PC-3 (cell line): ENCODE results near the gene ZCCHC4. TPM values are rescaled to one million over a fixed set of nuclear protein-coding genes. Genes with fewer than 3 reads are reported as not detected.
A peak's percentile ranks its signal among the peaks of the same experiment; 100 is the strongest.

Experiments used
- ATAC-seq: fragments of 200-7000 bp; cut with Tn5 transposase; 2 replicates; pipeline ENCODE4 v1.9.1; 2020; ENCODE audit warnings: mild to moderate bottlenecking, moderate library complexity
- BruUV-seq: library from RNA; stranded (reverse); fragments of 400-500 nt; replicated peaks from 2 replicates; lab custom pipeline; 2021; lab: Mats Ljungman, UMichigan
- CTCF ChIA-PET: fragments of 300-600 bp; sonication (Branson Sonifier 250); formaldehyde crosslinking; loops from one replicate; lab custom pipeline; 2022; ENCODE audit warnings: antibody characterized with exemption; lab: Charles Lee
- POLR2A ChIA-PET: fragments of 300-600 bp; sonication (Branson Sonifier 250); formaldehyde crosslinking; loops from one replicate; lab custom pipeline; 2022; ENCODE audit warnings: antibody characterized with exemption; ENCODE audit not compliant: unreplicated experiment; lab: Charles Lee
- DNase-seq: peaks from one replicate; pipeline ENCODE4 v3.0.0-alpha.2; 2015
- H2AFZ ChIP-seq: fragments of 300-600 bp; sonication (generic); 2 replicates; pipeline ENCODE4 v1.6.0; 2016; ENCODE audit warnings: antibody characterized with exemption, low read length
- H3F3A ChIP-seq: fragments of 300-600 bp; sonication (generic); one replicate; pipeline ENCODE4 v1.6.0; 2017; ENCODE audit warnings: antibody characterized with exemption, low read length, control low read depth, mild to moderate bottlenecking; ENCODE audit not compliant: unreplicated experiment
- H3K27ac ChIP-seq: fragments of 300-600 bp; sonication (generic); 2 replicates; pipeline ENCODE4 v1.5.1; 2016; ENCODE audit warnings: mild to moderate bottlenecking, low read length
- H3K27me3 ChIP-seq: fragments of 300-600 bp; sonication (generic); 2 replicates; pipeline ENCODE4 v1.6.1; 2016; ENCODE audit warnings: low read length, mixed read lengths
- H3K36me3 ChIP-seq: fragments of 300-600 bp; sonication (generic); 2 replicates; pipeline ENCODE4 v1.6.1; 2016; ENCODE audit warnings: low read depth, mixed run types, low read length, mixed read lengths
- H3K4me1 ChIP-seq: fragments of 300-600 bp; sonication (generic); 2 replicates; pipeline ENCODE4 v1.5.1; 2016; ENCODE audit warnings: low read length; ENCODE audit not compliant: insufficient read depth
- H3K4me2 ChIP-seq: fragments of 300-600 bp; sonication (generic); 2 replicates; pipeline ENCODE4 v1.6.0; 2016; ENCODE audit warnings: low read length
- H3K4me3 ChIP-seq: fragments of 300-600 bp; sonication (generic); 2 replicates; pipeline ENCODE4 v1.5.1; 2016; ENCODE audit warnings: mild to moderate bottlenecking, low read length, mixed read lengths
- H3K79me2 ChIP-seq: fragments of 300-600 bp; sonication (generic); 2 replicates; pipeline ENCODE4 v1.6.1; 2017; ENCODE audit warnings: low read length, mixed read lengths
- H3K9ac ChIP-seq: fragments of 300-600 bp; sonication (generic); 2 replicates; pipeline ENCODE4 v1.6.0; 2016; ENCODE audit warnings: mild to moderate bottlenecking, low read length
- H3K9me2 ChIP-seq: fragments of 300-600 bp; sonication (generic); replicated peaks from 2 replicates; pipeline ENCODE4 v1.6.1; 2016; ENCODE audit warnings: mixed run types, low read length, mixed read lengths
- H3K9me3 ChIP-seq: fragments of 300-600 bp; sonication (generic); 2 replicates; pipeline ENCODE4 v1.6.1; 2016; ENCODE audit warnings: low read length, mixed read lengths
- H4K20me1 ChIP-seq: fragments of 300-600 bp; sonication (generic); 2 replicates; pipeline ENCODE4 v1.6.1; 2016; ENCODE audit warnings: low read length, mixed read lengths
- EZH2 ChIP-seq: fragments of 300-600 bp; sonication (generic); IDR thresholded peaks from one replicate; pipeline ENCODE4 v1.6.1; 2017; ENCODE audit warnings: antibody characterized with exemption, mild to moderate bottlenecking, low read length; ENCODE audit not compliant: unreplicated experiment
- EZH2phosphoT487 ChIP-seq: fragments of 300-600 bp; sonication (generic); IDR thresholded peaks from 2 replicates; pipeline ENCODE4 v1.6.1; 2018; ENCODE audit warnings: mild to moderate bottlenecking, antibody characterized with exemption, low read length, borderline replicate concordance
- intact Hi-C: fragments of 100-400 bp; cut with micrococcal nuclease; formaldehyde crosslinking; loops from 2 replicates; pipeline ENCODE4 v1.9.0; 2023
- total RNA-seq: library from RNA; depleted of rRNA; stranded (reverse); fragments of >200 nt; gene quantifications from 2 replicates; pipeline ENCODE4 v1.2.3, GENCODE V29; 2014
- TF ChIP-seq, protein P1 (sequence below): fragments of 300-600 bp; sonication (generic); conservative IDR thresholded peaks from 2 replicates; pipeline ENCODE4 v1.5.1; 2017; ENCODE audit warnings: antibody characterized with exemption, low read depth, mild to moderate bottlenecking, low read length

The ZCCHC4 gene
- total RNA-seq, 1 experiment from 2014 or later, result 6.8 TPM

DNA sequence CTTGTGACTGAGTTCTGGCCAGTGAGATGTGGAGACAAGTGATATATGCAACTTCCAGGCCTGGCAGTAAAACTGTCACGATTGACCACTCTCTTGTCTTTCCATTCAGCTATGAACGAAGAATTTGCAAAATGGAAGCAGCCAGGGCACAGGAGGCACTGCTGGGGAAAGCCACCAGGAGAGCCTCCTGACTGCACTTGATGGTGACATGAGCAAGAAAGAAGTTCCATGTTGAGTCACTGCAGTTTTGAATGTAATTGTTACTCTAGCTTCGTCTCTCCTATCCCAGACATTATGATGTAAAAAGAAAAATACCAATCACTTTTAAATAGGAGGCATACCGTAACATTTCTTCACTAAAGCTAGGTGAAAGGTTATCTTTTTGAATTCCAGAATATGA lies 32.4 kb upstream of the ZCCHC4 start:
- no peak overlapping the region for H3K4me2 ChIP-seq
- no peaks in the 10 kb centered on the region for H3K36me3 ChIP-seq
- no peaks in the 10 kb centered on the region for H3F3A ChIP-seq
- no peaks in the 10 kb centered on the region for H3K27me3 ChIP-seq
- peaks cover 23% of the 10 kb centered on the region for H3K4me1 ChIP-seq
- H3K9me3 ChIP-seq, result no peaks in the 10 kb centered on the region
- ChIA-PET CTCF (no interaction called here), POLR2A (no interaction called here)
- no TSS peak for BruUV-seq
- no peak overlapping the region for H3K4me3 ChIP-seq
- H3K27ac ChIP-seq, result no peak overlapping the region
- H3K9me2 ChIP-seq, result no peaks in the 10 kb centered on the region
- H2AFZ ChIP-seq, result no peak overlapping the region
- no peaks in the 10 kb centered on the region for H3K79me2 ChIP-seq
- H4K20me1 ChIP-seq, result no peaks in the 10 kb centered on the region
- TF ChIP-seq EZH2phosphoT487, result no peak
- TF ChIP-seq EZH2, result no peak
- TF ChIP-seq, protein P1, sequence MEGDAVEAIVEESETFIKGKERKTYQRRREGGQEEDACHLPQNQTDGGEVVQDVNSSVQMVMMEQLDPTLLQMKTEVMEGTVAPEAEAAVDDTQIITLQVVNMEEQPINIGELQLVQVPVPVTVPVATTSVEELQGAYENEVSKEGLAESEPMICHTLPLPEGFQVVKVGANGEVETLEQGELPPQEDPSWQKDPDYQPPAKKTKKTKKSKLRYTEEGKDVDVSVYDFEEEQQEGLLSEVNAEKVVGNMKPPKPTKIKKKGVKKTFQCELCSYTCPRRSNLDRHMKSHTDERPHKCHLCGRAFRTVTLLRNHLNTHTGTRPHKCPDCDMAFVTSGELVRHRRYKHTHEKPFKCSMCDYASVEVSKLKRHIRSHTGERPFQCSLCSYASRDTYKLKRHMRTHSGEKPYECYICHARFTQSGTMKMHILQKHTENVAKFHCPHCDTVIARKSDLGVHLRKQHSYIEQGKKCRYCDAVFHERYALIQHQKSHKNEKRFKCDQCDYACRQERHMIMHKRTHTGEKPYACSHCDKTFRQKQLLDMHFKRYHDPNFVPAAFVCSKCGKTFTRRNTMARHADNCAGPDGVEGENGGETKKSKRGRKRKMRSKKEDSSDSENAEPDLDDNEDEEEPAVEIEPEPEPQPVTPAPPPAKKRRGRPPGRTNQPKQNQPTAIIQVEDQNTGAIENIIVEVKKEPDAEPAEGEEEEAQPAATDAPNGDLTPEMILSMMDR, result no peak
- intact Hi-C loops, result no loop called here
- DNase-seq, result no peak
- H3K9ac ChIP-seq, result no peak overlapping the region
- no peak for ATAC-seq

DNA sequence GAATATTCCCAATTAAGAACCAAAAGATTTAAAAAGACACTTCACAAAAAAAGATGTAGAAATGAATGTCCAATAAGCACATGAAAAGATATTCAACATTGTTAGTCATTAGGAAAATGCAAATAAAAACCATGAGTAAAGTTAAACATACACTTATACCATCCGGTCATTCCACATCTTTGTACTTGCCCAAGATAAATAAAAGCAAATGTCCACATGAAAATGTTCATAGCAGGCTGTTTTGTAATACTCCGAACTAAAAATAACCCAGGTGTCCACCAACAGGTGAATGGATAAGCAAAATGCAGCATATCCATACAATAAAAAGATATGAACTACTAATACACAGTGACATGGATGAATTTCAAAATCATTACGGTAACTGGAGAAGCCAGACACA lies 28.6 kb upstream of the ZCCHC4 start:
- CTCF ChIA-PET, result interaction anchor here (0.7 to 1.3 kb wide), 2 partner anchors 16 to 29 kb away, joined by 3 to 8 read pairs; partner anchors contain the start of gene ZCCHC4
- BruUV-seq, result no TSS peak
- peak overlapping the region; percentile 68 for H3K4me2 ChIP-seq

More for the DNA sequence above, 28.6 kb upstream of the ZCCHC4 start:
- intact Hi-C loops, result loop anchor here (1.0 kb wide), 1 partner anchor 28 kb away; the partner anchor contains the start of gene ZCCHC4
- Histone ChIP-seq H2AFZ (0 out of 2 replicates have a peak overlapping the region, but pooled peaks have one; percentile 28), H3K9me3 (no peaks in the 10 kb centered on the region), H4K20me1 (no peaks in the 10 kb centered on the region), H3K9me2 (no peaks in the 10 kb centered on the region), H3K27me3 (no peaks in the 10 kb centered on the region), H3K4me3 (no peak overlapping the region), H3K4me1 (peaks cover 23% of the 10 kb centered on the region), H3K27ac (peak overlapping the region; percentile 90), H3K79me2 (no peaks in the 10 kb centered on the region), H3K36me3 (no peaks in the 10 kb centered on the region), H3K9ac (peak overlapping the region; percentile 46), H3F3A (no peaks in the 10 kb centered on the region)
- TF ChIP-seq, protein P1, result no peak
- no peak for TF ChIP-seq EZH2
- TF ChIP-seq EZH2phosphoT487, result no peak
- DNase-seq (peak; percentile 75), ATAC-seq (peak; percentile 95)
- POLR2A ChIA-PET, result interaction anchor here (0.6 kb wide), 1 partner anchor 809 kb away, joined by 5 read pairs; no protein-coding TSS in a partner anchor
